GM12874 (cell line): ENCODE data around the gene MCM3AP.

Experiments used
- TF ChIP-seq, protein P1 (sequence below): IDR thresholded peaks from 2 replicates; pipeline ENCODE4 v1.5.1; 2011; ENCODE audit warnings: low read depth, mild to moderate bottlenecking, control low read depth, low read length, moderate library complexity; ENCODE audit not compliant: insufficient read depth

MCM3AP gene

GRCh38 chr21:46324390-46325072, 39.1 kb upstream of the MCM3AP start:
- TF ChIP-seq, protein P1, sequence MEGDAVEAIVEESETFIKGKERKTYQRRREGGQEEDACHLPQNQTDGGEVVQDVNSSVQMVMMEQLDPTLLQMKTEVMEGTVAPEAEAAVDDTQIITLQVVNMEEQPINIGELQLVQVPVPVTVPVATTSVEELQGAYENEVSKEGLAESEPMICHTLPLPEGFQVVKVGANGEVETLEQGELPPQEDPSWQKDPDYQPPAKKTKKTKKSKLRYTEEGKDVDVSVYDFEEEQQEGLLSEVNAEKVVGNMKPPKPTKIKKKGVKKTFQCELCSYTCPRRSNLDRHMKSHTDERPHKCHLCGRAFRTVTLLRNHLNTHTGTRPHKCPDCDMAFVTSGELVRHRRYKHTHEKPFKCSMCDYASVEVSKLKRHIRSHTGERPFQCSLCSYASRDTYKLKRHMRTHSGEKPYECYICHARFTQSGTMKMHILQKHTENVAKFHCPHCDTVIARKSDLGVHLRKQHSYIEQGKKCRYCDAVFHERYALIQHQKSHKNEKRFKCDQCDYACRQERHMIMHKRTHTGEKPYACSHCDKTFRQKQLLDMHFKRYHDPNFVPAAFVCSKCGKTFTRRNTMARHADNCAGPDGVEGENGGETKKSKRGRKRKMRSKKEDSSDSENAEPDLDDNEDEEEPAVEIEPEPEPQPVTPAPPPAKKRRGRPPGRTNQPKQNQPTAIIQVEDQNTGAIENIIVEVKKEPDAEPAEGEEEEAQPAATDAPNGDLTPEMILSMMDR = peak; percentile 35; the same call in 1 of the 2 replicates

DNA sequence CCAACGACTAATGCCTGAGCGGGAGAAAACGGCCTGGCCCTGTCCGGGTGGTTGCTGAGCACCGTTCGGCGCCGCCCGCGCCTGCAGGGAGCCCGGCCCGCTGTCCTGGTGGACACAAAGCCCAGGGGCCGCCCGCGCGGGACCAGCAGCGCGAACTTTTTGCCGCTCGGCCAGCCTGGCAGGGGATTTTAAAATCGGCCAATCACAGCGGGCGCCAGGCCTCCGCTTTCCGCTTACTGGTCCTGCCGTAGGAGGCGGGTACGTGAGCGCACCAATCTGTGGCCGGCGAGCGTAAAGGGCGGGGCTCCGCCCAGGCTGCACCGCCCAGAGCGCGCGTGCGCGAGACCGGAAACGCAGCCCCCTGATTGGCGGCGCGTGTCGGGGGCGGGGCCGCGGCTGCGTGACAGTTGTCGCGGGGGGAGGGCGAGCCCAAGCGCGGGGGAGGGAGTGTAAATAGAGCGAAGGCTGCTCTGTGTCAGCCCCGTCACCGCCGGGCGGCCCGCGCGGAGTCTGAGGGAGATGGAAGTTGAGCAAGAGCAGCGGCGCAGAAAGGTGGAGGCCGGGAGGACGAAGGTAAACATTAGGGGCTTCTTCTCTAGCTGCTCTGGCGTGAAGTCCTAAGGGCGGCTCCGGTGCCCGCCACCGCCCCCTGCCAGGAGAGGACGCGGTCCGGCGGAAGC, 38.4 kb upstream of the MCM3AP start, which contains the start of the genes C21orf58 and PCNT:
TSS of gene C21orf58 (minus strand) at position 161 of the 680 bp plus-strand sequence. CDS start 1,132 bp downstream, outside the sequence.
TSS of gene PCNT (plus strand) at position 447 of the 680 bp plus-strand sequence. CDS start at position 520, 73 bp downstream.
- TF ChIP-seq, protein P1 = no peak

DNA sequence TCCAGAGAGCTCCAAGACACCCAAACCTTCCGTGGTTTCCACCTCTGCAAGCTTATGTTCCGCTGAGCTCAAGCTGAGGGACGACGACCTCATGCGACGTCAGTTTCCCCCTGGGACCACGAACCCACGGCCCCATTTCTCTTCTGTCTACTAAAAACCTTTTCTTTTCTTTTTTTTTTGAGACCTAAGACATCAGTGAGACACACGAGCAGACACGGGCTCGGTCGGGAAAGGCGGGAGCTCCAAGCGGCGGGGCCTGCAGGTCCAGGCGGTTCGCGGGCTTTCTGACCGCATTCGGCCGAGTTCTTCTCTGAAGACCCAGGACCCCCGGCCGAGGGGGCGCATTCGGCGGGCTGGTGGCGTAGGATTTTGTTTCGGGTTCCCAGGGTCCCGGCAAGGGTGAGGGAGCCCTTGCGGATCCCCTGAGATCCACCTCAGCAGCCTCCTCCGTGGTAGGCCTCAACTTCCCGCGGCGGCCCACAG, 37.9 kb upstream of the MCM3AP start:
- TF ChIP-seq, protein P1 = no peak

DNA sequence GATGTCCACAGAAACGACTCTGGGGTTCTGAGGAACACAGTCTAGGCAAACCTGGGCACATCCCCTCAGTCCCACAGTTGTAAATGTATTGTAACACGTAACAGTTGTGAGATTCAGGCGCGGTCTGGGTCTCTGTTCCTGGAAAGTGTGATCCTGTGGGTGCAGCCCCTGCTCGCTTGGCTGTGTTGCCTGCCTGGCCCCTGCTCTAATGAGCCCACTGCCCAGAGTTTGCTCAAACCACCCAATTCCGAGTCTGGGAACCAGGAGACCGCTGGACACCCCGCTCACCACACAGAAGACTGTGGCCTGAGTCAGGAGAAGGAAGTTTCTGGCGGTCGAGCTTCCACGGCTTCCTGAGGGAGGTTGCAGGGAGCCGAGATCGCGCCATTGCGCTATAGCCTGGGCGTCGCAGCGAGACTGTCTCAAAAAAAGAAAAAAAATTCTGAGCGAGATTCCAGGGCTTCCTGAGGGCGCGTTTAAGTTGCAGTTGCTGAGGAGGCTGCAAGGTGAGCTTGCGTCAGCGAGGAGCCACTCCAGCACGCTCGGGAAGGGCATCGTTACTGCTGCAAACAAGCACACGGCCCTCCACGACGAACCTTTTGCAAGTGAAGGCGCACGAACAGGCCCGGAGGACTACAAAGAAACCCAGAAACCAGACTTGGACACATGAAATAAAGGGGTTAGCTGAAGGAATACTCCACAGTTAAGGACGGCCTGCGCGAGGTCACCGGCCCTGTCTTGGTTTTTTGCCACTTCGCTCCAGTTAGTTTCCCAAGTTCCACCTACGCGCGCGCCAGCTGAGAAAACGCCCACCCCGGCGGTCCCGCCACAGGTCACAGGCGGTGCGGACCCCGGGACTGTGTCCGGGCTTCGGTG, 37.2 kb upstream of the MCM3AP start:
- TF ChIP-seq, protein P1 = no peak

DNA sequence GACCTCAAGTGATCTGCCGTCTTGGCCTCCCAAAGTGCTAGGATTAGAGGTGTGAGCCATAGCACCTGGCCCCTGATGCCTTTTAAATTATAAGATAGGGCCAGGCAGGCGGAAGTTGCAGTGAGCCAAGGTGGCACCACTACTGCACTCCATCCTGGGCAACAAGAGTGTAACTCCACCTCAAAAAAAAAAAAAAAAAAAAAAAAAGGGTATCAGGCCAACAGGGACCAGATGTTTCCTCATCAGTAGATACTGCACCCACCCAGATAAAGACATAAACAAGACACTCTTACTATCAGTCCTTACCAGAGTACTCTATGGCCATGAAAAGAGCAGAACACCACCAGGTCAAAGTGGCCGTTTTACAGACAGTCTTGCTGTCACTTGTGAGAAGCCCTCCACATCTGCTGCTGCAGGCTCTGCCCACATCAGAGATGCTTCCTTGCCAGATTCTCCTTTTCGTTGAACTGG, 35.0 kb upstream of the MCM3AP start:
- TF ChIP-seq, protein P1 = no peak

GRCh38 chr21:46319186-46319585, 33.8 kb upstream of the MCM3AP start:
- TF ChIP-seq, protein P1 = no peak
